ENCODE results near the gene COL24A1.

COL24A1 gene

DNA sequence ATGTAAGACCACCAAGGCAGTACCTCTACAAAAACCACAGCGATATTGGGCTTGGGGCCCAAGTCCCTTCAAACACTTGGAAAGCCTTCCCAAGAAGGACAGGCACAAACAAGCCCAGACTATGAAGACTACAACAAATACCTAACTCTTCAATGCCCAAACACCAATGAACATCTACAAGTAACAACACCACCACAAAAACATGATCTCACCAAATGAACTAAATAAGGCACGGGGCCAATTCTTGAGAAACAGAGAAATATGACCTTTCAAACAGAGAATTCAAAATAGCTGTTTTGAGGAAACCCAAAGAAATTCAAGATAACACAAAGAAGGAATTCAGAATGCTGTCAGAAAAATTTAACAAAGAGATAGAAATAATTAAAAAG, 86.8 kb downstream of the COL24A1 start:
- no peak for DNase-seq

GRCh38 chr1:86068841-86069756, 87.5 kb downstream of the COL24A1 start:
- DNase-seq: no peak

- no peak for DNase-seq
Observed at GRCh38 chr1:86068271-86068721, 88.3 kb downstream of the COL24A1 start.

- DNase-seq: no peak
Observed at GRCh38 chr1:86067626-86068025, 88.9 kb downstream of the COL24A1 start.

DNA sequence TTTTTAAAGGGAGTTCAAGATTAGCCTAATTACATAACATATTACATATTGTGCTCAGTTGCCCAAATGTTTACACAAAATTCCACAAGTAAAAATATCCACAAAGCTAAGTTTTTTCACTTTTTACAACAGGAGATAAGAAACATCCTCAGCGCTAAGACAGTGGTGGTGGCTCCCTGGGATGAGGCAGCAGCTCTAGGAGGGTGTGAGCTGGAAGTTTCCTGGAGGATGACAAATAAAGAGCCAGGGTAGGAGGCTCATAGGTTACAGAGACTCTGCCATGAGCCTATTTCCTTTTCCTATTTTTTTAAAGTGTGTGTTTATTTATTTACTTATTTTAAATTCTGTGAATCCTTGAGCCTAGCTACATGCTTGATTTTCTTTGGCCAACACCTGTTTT, 91.7 kb downstream of the COL24A1 start:
- no peak for DNase-seq

DNA sequence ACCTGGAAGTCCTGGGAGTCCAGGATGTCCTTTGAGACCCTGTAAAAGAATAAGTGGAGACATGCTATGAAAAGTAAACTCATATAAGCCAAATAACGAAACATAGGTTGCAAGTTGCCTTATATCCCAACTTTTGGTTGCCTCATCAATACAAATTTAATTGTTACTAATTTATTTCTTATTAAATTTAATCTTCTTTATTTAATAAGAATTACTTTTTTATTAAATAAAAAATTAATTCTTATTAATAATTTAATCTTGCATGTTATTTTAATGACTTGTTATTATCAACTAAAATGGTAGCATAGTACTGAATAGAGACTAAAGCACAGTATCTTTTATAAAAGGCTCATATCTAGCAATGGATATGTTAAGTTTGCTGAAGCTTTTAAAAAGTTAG, 92.9 kb downstream of the COL24A1 start:
- DNase-seq: no peak

GRCh38 chr1:86062453-86062852, 94.1 kb downstream of the COL24A1 start:
- DNase-seq: no peak

DNA sequence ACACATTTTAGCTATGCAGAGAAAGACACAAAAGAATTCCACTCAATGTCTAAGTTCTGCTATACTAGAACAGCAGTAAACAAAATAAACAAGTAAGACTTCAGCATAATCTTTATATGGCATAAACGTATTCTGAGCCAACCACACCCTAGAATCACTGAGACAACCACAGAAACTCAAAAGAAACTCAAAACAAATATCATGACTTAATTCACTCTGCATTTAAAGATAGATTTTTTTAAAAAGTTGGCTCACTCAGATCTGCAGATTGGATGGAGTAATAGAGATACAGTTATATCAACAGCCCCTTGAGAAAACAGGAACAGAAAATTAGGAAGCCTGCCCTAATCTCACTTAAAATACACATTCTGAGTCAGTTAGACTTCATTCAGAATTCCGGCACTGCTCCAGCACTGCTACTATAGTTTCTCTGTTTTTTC, 95.0 kb downstream of the COL24A1 start:
- no peak for DNase-seq

- DNase-seq: no peak
Observed at GRCh38 chr1:86054396-86054795, 102.2 kb downstream of the COL24A1 start.

DNA sequence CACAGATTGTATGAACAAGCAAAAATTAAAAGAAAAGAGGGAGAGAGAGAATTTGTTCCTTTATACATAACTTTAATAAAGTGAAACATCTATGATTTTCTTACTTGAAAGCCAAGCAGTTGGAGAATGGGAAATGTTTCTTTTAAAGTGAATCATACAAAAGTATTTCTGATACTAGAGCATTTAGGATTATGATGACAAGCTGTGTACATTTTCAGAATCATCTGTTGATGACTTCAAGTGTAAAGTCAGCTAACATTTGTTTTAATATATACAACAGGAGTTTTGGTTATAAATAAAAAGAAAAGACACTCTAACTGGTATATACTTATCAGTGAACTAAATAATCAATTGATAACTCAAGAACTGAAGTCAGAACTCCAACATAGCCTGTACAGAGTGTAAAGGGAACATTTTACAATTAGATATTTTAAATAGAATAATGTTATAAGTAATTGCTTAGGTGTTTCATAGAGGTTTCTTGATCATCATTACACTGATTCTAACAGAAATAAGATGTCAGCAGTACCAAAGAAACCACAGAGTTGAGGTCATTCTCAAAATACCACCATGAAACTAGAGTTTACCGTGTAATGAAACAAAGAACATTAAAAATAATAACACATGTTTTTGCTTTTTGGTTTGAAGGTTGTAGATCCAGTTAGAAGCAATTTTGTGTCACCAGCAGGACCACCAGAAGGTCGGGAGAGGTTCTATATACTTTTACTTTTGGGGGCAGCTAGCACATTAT, 103.4 kb downstream of the COL24A1 start:
- DNase-seq: no peak

- no peak for DNase-seq
Observed at GRCh38 chr1:86035101-86035500, 121.5 kb downstream of the COL24A1 start.

GRCh38 chr1:86030180-86030579, 126.4 kb downstream of the COL24A1 start:
- DNase-seq: no peak

DNA sequence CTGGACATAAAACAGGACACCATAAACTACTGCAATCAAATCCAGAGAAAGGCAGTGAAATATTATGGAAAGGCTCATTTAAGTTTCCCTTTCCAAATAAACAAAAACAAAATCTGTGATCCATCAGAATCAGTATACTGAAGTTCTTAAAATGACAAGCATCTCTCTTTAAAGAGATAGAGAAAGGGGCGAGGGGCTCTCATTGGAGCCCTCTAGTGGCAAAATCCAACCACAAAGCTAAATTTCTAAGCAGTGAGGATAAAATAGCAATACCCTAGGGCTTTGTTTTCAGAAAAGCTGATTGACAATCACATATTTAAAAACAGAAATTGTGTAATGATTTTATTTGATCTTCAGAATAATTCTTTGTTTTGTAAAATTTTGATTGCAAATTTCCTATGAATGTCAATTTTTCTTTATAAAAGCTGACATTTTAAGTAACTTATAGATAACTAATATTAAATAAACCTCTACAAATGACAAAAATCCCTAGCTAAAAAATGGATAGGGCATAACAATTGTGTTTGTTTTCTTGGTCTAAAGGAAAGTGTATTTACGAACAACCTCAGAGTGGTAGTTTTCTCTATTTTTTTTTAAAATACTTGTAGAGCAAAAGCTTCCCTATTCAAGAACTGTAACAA, 138.2 kb downstream of the COL24A1 start:
- DNase-seq: no peak

DNA sequence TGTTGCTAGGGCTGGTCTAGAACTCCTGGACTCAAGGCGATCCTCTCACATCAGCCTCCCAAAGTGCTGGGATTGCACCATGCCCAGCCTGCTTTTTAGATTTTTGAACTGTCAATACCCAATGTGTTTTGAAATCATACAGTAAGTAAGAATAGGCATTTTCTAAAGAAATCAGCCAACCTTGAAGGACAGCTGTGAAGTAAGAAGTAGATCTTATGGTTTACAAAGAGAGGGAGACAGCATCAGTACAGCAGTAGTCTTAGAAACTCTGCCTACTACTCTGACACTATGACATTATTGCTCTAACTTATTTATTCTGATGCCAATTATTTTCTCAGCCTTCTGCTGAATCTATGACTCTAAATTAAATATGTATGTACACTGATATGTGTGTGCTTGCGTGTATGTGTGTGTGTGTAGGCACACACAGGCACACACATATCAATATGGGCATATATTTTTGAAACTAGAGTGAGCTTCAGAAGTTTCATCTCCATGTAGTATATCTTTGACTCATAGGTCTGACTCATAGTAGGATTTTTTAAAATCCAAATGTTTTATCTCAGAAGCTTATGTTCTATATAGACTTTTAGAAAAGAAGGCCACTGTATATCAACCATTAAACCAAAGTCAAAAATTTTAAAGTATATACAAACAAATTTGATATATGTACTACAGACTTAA, 140.4 kb downstream of the COL24A1 start:
- DNase-seq: no peak

DNA sequence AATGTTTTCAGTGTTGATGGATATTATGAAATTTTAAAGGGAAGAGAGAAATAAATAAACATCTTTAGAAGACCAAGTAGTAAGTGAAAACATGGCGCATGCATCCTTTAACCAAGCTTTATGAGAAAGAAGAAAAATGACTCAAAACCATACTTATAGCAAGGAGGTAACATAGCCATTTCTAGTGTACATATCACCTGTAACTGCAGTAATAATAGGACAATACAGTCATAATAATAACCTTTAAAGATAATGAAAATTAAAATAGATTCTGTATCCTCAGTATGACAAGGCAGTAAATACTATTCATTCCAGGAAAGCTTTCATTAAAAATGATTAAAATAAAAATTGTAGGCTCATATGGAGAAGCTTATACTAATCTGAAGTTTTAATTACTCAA, 141.2 kb downstream of the COL24A1 start:
- DNase-seq: no peak

DNA sequence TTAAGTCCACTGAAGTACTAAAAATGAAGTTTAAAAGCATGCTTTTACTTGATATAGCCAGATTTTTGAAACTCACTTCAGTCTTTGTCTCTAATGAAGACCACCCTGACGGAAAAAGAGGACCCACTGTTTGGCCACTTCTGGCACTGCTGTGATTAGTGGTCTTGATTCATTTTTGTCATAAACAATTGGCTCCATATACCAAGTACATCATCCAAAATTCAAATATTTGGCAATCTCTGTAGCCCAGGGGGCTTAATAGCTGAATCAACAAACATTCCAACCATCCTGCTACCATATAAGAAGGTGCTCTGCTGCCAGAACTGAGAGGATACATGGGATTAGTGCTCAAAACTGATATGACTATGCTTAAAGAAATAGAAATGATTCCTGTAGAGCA, 156.0 kb downstream of the COL24A1 start:
- no peak for DNase-seq

GRCh38 chr1:85998105-85998855, 158.3 kb downstream of the COL24A1 start:
- DNase-seq: no peak

DNA sequence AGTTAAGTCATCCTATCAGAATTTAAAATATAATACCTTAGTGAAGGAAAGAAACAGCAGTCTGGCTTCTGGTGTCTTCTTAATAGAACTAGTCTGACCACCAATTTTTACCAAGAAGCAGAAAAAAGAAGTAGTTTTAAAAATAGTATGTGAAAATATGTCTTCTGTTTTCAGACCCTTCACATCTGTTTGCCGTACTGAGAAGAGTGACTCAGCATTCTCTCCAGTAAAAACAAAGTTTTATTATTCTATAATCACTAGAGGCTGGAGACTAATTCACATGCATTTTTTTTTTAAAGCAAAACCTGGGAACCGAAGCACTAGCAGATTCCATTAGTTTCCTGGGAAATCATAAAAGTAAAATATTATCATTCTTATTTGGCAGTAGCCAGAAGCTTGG, 163.8 kb downstream of the COL24A1 start:
- no peak for DNase-seq

DNA sequence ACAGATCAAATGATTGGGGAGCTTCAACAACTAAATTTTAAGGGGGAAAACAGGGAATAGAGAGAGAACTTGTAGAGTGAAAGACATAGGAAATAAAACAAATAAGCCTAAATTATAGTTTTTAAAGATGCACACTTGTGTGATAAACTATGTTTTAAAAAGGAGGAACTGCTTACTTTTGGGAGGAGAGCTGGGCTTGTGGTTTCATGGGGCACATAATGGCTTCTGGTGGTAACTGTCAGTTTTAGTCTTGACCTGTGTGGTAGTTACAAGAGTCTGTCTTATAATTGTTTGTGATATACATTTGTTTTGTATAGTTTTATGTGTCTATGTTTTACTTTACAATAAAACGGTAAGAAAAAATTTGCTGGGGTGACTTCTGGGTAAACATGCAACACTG, 165.3 kb downstream of the COL24A1 start:
- DNase-seq: no peak

DNA sequence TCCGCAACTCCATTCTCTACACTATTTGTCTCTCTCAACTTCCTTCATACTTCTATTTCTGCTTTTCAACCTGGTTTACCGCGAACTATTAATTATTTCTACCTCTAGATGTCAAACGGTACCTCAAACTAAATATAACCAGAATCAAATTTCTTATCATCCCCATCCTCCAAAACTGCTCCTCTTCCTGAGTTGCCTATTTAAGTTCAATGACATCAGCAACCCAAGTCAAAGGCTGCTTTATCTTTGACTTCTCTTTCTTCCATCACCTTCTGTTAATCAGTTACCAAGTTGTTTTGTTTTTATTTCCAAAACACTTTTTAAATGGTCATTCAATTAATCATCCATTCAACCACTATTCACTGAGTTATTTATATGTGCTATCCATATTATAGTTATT, 171.9 kb downstream of the COL24A1 start:
- no peak for DNase-seq

DNA sequence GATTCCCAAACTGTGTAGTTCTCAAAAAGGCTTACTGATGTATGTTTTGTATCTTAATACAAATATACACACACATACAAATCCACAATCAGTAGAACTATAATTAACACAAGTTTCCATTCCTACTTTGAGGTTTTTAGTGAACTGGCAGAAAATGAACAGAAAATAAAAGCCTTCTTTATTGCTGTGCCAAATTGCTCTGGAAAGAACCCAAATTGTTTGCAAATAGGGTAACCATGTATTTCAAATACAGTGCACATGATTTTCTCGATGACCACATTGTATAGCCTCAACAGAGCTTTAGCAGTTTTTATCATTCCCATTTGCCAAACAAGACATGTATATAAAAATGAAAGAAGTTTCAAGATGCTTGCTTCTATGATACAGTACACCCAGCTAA, 173.3 kb downstream of the COL24A1 start:
- no peak for DNase-seq

- no peak for DNase-seq
Observed at GRCh38 chr1:85976516-85977205, 179.9 kb downstream of the COL24A1 start.
